Endothelial cell (in vitro differentiated cells): ENCODE results near the gene MFAP1. TPM values are rescaled to one million over a fixed set of nuclear protein-coding genes. Genes with fewer than 3 reads are reported as not detected.

Experiments used
- DNase-seq: peaks from one replicate; pipeline ENCODE4 v3.0.0; 2021; ENCODE audit warnings: low spot score
- H3K27ac Mint-ChIP-seq: one replicate; pipeline ENCODE4 v1.8.0; 2021; ENCODE audit warnings: mixed read lengths, inconsistent platforms; ENCODE audit not compliant: unreplicated experiment
- H3K27me3 Mint-ChIP-seq: one replicate; pipeline ENCODE4 v1.8.0; 2021; ENCODE audit warnings: mild to moderate bottlenecking, moderate library complexity, mixed read lengths, inconsistent platforms; ENCODE audit not compliant: unreplicated experiment
- H3K36me3 Mint-ChIP-seq: one replicate; pipeline ENCODE4 v1.8.0; 2021; ENCODE audit warnings: mild to moderate bottlenecking, low read depth, mixed read lengths, inconsistent platforms; ENCODE audit not compliant: unreplicated experiment
- H3K4me1 Mint-ChIP-seq: one replicate; pipeline ENCODE4 v1.8.0; 2021; ENCODE audit warnings: mild to moderate bottlenecking, mixed read lengths, inconsistent platforms; ENCODE audit not compliant: unreplicated experiment
- H3K4me3 Mint-ChIP-seq: one replicate; pipeline ENCODE4 v1.8.0; 2021; ENCODE audit warnings: mild to moderate bottlenecking, mixed read lengths, inconsistent platforms; ENCODE audit not compliant: unreplicated experiment
- H3K9me3 Mint-ChIP-seq: one replicate; pipeline ENCODE4 v1.8.0; 2021; ENCODE audit warnings: mixed read lengths, inconsistent platforms; ENCODE audit not compliant: unreplicated experiment
- total RNA-seq: library from RNA; stranded (reverse); fragmentation: NEBNext Ultra II Directional; extraction: Animal tissue kit (Norgen Biotek cat#: 25700); gene quantifications from one replicate; pipeline ENCODE4 v1.2.1, GENCODE V29; 2021; ENCODE audit not compliant: unreplicated experiment
- TF ChIP-seq, protein P1 (sequence below): fragments of 200-600 bp; sonication (generic); IDR thresholded peaks from one replicate; pipeline ENCODE4 v1.5.0; 2021; ENCODE audit warnings: antibody characterized with exemption; ENCODE audit not compliant: unreplicated experiment

Gene MFAP1
- total RNA-seq, 1 donor from 2014 or later, result 28.6 TPM

DNA sequence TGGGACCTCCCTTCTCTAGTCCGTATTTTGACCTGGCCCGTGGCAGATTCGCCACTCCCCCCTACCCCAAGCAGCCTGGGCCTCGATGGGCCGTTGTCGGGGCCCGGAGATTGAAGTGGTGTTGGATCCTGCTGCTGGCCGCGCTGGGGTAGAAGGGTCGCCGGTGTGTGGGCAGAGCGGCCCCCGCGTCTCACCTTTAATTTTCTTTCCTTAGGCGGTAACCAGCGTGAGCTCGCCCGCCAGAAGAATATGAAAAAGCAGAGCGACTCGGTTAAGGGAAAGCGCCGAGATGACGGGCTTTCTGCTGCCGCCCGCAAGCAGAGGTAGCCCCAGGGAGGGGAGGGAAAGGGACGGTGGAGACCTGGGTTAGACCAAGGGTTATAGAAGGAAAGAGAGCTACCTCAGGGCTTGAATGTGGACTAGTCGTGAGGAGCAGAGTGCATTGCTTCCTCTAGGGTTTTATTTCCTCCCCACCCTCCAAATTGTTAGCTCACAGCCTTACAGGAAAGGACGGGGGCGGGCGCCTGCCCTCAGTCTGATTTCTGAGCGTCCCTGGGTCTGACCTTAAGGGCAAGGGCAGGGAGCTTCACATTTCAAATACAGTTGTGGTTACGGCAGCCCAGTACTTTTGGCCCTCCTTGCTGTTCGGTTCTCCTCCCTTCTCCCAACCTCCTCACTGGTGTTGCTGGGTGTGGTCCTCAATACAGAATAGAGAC is 31.6 kb downstream of the MFAP1 start:
- Mint-ChIP-seq H3K27ac (peak overlapping the region; percentile 98), H3K36me3 (peaks cover 42% of the 10 kb centered on the region)
- DNase-seq, result peak; percentile 13

DNA sequence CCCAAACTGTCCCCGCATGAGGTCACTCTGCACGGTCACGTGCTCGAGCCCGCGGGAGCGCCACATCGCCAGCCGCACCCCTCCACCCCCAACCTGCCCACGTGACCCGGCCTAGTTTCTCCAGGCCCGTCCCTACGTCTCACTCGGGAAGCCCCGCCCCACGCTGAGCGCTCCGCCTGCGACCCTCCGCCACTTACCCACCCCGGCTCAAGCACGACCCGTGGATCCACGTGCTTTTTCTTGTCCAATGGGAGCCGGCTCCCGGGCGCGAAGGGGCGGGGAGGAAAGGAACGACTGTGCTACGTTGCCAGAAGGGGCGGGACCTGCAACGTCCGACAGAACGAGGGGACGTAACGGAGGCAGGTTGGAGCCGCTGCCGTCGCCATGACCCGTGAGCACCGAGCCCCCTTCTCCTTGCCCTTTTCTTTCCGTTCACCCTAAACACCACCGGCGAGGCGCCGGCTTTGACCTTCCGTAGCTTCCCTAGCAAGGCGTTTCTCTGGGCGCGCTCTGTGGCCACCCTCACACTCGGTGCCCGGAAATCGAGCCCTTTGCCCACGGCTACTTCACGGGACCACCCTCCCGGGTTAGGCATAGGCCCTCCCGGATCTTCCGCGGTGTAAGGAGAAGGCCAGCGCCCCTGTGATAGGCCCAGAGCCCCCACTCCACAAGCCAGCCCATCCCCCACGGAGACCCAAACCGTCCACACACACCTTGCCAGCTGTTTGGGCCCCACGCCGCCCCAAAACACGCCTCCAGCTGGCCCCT is 32.3 kb downstream of the MFAP1 start, which contains the start of gene SERF2:
Gene SERF2 (plus strand): TSS at position 328 of the 768 bp plus-strand sequence. CDS start 57 bp downstream, at position 385.
- Mint-ChIP-seq H3K9me3 (no peaks in the 10 kb centered on the region), H3K4me3 (peak within 1 kb of the TSS; percentile 99), H3K27me3 (peaks cover 24% of the 10 kb centered on the region), H3K27ac (peak within 1 kb of the TSS; percentile 98), H3K36me3 (peaks cover 42% of the 10 kb centered on the region), H3K4me1 (peaks cover 38% of the 10 kb centered on the region)
- DNase-seq, result peak; percentile 99
- TF ChIP-seq, protein P1, sequence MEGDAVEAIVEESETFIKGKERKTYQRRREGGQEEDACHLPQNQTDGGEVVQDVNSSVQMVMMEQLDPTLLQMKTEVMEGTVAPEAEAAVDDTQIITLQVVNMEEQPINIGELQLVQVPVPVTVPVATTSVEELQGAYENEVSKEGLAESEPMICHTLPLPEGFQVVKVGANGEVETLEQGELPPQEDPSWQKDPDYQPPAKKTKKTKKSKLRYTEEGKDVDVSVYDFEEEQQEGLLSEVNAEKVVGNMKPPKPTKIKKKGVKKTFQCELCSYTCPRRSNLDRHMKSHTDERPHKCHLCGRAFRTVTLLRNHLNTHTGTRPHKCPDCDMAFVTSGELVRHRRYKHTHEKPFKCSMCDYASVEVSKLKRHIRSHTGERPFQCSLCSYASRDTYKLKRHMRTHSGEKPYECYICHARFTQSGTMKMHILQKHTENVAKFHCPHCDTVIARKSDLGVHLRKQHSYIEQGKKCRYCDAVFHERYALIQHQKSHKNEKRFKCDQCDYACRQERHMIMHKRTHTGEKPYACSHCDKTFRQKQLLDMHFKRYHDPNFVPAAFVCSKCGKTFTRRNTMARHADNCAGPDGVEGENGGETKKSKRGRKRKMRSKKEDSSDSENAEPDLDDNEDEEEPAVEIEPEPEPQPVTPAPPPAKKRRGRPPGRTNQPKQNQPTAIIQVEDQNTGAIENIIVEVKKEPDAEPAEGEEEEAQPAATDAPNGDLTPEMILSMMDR, result no peak

More for the DNA sequence above, 31.6 kb downstream of the MFAP1 start:
- Mint-ChIP-seq H3K9me3 (no peaks in the 10 kb centered on the region), H3K4me1 (peaks cover 38% of the 10 kb centered on the region), H3K27me3 (peaks cover 27% of the 10 kb centered on the region), H3K4me3 (peak overlapping the region; percentile 99)
- TF ChIP-seq, protein P1, result no peak

DNA sequence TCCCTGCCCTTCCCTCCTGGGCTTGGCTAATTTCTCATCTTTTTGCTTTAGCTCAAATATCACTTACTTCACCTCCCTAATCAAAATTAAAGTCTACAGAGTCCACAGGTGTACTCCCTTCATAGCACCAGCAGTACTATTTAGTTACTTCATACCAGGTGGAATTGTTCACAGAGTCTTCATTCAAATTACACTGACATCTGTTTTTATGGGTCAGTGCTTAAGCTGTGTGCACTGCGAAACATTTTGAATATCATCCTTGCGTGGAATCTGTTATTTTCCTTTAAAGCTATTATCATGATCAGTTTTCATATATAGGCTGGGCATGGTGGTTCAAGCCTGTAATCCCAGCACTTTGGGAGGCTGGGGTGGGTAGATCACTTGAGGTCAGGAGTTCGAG is 35.1 kb downstream of the MFAP1 start:
- H3K9me3 Mint-ChIP-seq, result no peaks in the 10 kb centered on the region
- no peak overlapping the region for H3K4me3 Mint-ChIP-seq
- H3K4me1 Mint-ChIP-seq, result peaks cover 22% of the 10 kb centered on the region
- DNase-seq, result no peak
- peaks cover 16% of the 10 kb centered on the region for H3K36me3 Mint-ChIP-seq
- H3K27ac Mint-ChIP-seq, result no peak overlapping the region
- peaks cover 23% of the 10 kb centered on the region for H3K27me3 Mint-ChIP-seq
- TF ChIP-seq, protein P1, result no peak

DNA sequence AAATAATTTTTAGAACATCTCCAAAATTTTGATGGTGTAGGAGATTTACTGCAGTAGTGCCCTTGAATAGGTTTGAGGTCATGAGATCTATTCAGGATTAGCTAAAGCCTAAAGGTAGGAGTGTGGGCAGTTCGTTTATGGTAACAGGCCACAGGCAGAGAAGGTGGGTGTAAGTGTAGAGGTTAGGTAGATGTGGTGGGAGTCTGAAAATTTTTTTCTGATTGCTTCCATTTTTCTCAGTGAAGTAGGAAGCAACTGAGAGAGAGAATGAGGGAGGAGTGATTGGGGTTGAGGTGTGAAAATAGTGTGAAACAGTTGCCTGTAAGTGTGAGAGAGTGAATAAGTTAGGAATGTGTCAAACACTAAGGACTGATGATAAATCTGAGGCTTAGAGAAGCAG is 45.5 kb downstream of the MFAP1 start:
- no peaks in the 10 kb centered on the region for H3K9me3 Mint-ChIP-seq
- peaks cover 9% of the 10 kb centered on the region for H3K27me3 Mint-ChIP-seq
- H3K36me3 Mint-ChIP-seq, result peaks cover 6% of the 10 kb centered on the region
- H3K4me1 Mint-ChIP-seq, result peaks cover 9% of the 10 kb centered on the region
- TF ChIP-seq, protein P1, result no peak
- DNase-seq, result no peak
- no peak overlapping the region for H3K4me3 Mint-ChIP-seq
- no peak overlapping the region for H3K27ac Mint-ChIP-seq
